ENCODE results near the gene SECISBP2L.
A peak's percentile ranks its signal among the peaks of the same experiment; 100 is the strongest.

The SECISBP2L gene

DNA sequence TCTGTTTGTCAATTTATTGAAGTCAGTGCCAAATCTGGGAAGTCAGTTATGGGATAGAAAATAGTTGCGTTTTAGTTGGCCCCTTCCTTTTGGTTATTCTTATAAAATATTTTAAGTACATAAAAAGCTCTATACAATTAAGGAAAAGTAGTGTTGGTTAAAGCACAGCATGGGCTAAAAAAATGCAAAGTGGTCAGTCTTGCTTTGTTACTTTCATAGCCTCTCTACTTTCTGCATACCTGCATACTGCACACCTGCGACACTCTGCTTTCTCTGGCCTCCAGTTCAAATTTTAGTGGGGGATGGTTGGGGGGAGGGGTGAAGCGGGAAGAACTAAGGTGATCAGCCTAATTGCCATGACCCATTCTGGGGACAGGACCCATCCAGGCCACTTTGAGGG, 60.7 kb downstream of the SECISBP2L start:
- TF ChIP-seq, protein P1, sequence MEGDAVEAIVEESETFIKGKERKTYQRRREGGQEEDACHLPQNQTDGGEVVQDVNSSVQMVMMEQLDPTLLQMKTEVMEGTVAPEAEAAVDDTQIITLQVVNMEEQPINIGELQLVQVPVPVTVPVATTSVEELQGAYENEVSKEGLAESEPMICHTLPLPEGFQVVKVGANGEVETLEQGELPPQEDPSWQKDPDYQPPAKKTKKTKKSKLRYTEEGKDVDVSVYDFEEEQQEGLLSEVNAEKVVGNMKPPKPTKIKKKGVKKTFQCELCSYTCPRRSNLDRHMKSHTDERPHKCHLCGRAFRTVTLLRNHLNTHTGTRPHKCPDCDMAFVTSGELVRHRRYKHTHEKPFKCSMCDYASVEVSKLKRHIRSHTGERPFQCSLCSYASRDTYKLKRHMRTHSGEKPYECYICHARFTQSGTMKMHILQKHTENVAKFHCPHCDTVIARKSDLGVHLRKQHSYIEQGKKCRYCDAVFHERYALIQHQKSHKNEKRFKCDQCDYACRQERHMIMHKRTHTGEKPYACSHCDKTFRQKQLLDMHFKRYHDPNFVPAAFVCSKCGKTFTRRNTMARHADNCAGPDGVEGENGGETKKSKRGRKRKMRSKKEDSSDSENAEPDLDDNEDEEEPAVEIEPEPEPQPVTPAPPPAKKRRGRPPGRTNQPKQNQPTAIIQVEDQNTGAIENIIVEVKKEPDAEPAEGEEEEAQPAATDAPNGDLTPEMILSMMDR (IDR thresholded peaks at IDR 0.05; ENCODE audit: low read depth, low read length): no peak
- no peaks in the 10 kb centered on the region for H3K4me1 ChIP-seq
- H3K27me3 ChIP-seq: no peaks in the 10 kb centered on the region
- no peak overlapping the region for H3K4me3 ChIP-seq (ENCODE audit: low read depth, low read length)
- no peak for DNase-seq
- no peaks in the 10 kb centered on the region for H3K9me3 ChIP-seq
- H3K36me3 ChIP-seq: no peaks in the 10 kb centered on the region

GRCh38 chr15:48984811-48985352, 61.4 kb downstream of the SECISBP2L start:
- H3K4me1 ChIP-seq: no peaks in the 10 kb centered on the region
- H3K4me3 ChIP-seq (ENCODE audit: low read depth, low read length): no peak overlapping the region
- H3K27me3 ChIP-seq: no peaks in the 10 kb centered on the region
- no peaks in the 10 kb centered on the region for H3K36me3 ChIP-seq
- DNase-seq: no peak
- TF ChIP-seq, protein P1 (IDR thresholded peaks at IDR 0.05; ENCODE audit: low read depth, low read length): no peak
- H3K9me3 ChIP-seq: no peaks in the 10 kb centered on the region

DNA sequence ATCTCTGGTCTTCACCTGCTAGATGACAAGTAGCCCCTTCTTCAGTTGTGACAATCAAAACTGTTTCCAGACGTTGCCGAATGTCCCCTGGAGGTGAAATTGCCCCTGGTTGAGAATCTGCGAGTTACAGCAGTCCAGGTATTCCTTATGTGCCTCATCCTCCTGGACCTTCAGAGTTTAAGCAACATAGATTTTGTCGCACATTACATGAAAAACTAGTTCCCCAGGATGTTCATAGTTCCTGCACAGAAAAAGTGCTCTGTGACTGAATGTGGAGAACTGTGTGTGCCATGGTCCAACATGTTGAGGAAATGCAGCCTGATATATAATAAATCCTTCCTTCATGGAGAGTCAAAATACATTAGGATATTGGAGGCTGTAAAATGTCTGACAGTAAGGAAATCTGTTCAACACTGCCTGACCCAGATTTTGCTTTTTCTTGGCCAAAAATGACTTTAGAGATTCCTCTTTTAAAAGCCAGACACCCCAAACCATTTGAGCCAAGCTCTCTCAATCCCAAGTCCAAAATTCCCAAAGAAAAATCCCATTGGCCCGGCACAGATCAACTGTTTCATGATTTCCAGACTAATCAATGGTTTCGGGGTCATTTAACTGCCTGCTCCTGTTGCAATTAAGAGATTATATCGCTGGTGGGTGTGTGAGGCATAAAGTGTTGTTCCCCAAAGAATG, 62.1 kb downstream of the SECISBP2L start:
- no peak for DNase-seq
- TF ChIP-seq, protein P1 (IDR thresholded peaks at IDR 0.05; ENCODE audit: low read depth, low read length): no peak
- no peaks in the 10 kb centered on the region for H3K36me3 ChIP-seq

GRCh38 chr15:48983300-48983699, 62.9 kb downstream of the SECISBP2L start:
- Histone ChIP-seq H3K9me3 (no peaks in the 10 kb centered on the region), H3K4me1 (peaks cover 4% of the 10 kb centered on the region; the same call in 1 of the 2 replicates), H3K36me3 (no peaks in the 10 kb centered on the region), H3K4me3 (ENCODE audit: low read depth, low read length) (no peak overlapping the region), H3K27me3 (no peaks in the 10 kb centered on the region)
- TF ChIP-seq, protein P1 (IDR thresholded peaks at IDR 0.05; ENCODE audit: low read depth, low read length): no peak
- no peak for DNase-seq

More for the DNA sequence above, 62.1 kb downstream of the SECISBP2L start:
- H3K4me3 ChIP-seq (ENCODE audit: low read depth, low read length): no peak overlapping the region
- no peaks in the 10 kb centered on the region for H3K4me1 ChIP-seq
- no peaks in the 10 kb centered on the region for H3K9me3 ChIP-seq
- no peaks in the 10 kb centered on the region for H3K27me3 ChIP-seq

GRCh38 chr15:48981941-48982340, 64.3 kb downstream of the SECISBP2L start:
- peaks cover 4% of the 10 kb centered on the region; the same call in 1 of the 2 replicates for H3K4me1 ChIP-seq
- no peak overlapping the region for H3K4me3 ChIP-seq (ENCODE audit: low read depth, low read length)
- H3K36me3 ChIP-seq: no peaks in the 10 kb centered on the region
- TF ChIP-seq, protein P1 (IDR thresholded peaks at IDR 0.05; ENCODE audit: low read depth, low read length): no peak
- H3K9me3 ChIP-seq: no peaks in the 10 kb centered on the region
- H3K27me3 ChIP-seq: no peaks in the 10 kb centered on the region
- no peak for DNase-seq

- TF ChIP-seq, protein P1 (IDR thresholded peaks at IDR 0.05; ENCODE audit: low read depth, low read length): no peak
- H3K9me3 ChIP-seq: no peaks in the 10 kb centered on the region
- no peaks in the 10 kb centered on the region for H3K27me3 ChIP-seq
- DNase-seq: peak; percentile 11
- peaks cover 4% of the 10 kb centered on the region; the same call in 1 of the 2 replicates for H3K4me1 ChIP-seq
- H3K36me3 ChIP-seq: no peaks in the 10 kb centered on the region
- no peak overlapping the region for H3K4me3 ChIP-seq (ENCODE audit: low read depth, low read length)
These were observed 67.6 kb downstream of the SECISBP2L start for GRCh38 chr15:48978638-48979037.

Measured in BE2C (cell line).